NCI-H1105 (cell line): ENCODE measurements around the gene CCNJL.

Experiments used
- DNase-seq: peaks from one replicate; lab custom pipeline; 2025; lab: John Stamatoyannopoulos, UW

Gene CCNJL

GRCh38 chr5:160330212-160330611, 17.8 kb upstream of the CCNJL start:
- DNase-seq, result no peak

GRCh38 chr5:160327818-160328217, 15.5 kb upstream of the CCNJL start:
- no peak for DNase-seq

- DNase-seq, result no peak
These were observed 14.6 kb upstream of the CCNJL start for GRCh38 chr5:160326981-160327380.

GRCh38 chr5:160325716-160326115, 13.4 kb upstream of the CCNJL start:
- no peak for DNase-seq

- DNase-seq, result no peak
These were observed 12.5 kb upstream of the CCNJL start for GRCh38 chr5:160324886-160325285.

- no peak for DNase-seq
These were observed 6.0 kb upstream of the CCNJL start for GRCh38 chr5:160318409-160318808.

- no peak for DNase-seq
These were observed 5.1 kb upstream of the CCNJL start for GRCh38 chr5:160317434-160317833.

- DNase-seq, result no peak
These were observed 3.6 kb upstream of the CCNJL start for GRCh38 chr5:160315968-160316367.

- DNase-seq, result no peak
These were observed 780 bp upstream of the CCNJL start for GRCh38 chr5:160312960-160313727.

GRCh38 chr5:160311491-160312133, 752 bp downstream of the CCNJL start:
- DNase-seq, result no peak

GRCh38 chr5:160310552-160311295, 1.6 kb downstream of the CCNJL start:
- no peak for DNase-seq

GRCh38 chr5:160310140-160310539, 2.2 kb downstream of the CCNJL start:
- DNase-seq, result no peak

GRCh38 chr5:160306696-160307095, 5.7 kb downstream of the CCNJL start:
- DNase-seq, result no peak

- DNase-seq, result no peak
These were observed 7.0 kb downstream of the CCNJL start for GRCh38 chr5:160305319-160305718.

GRCh38 chr5:160303690-160304089, 8.7 kb downstream of the CCNJL start:
- peak; percentile 27 for DNase-seq

GRCh38 chr5:160298189-160298588, 14.2 kb downstream of the CCNJL start:
- DNase-seq, result no peak

GRCh38 chr5:160297776-160298175, 14.6 kb downstream of the CCNJL start:
- no peak for DNase-seq

GRCh38 chr5:160297004-160297403, 15.4 kb downstream of the CCNJL start:
- no peak for DNase-seq

- no peak for DNase-seq
These were observed 15.9 kb downstream of the CCNJL start for GRCh38 chr5:160296496-160296895.

- DNase-seq, result no peak
These were observed 18.3 kb downstream of the CCNJL start for GRCh38 chr5:160293901-160294561.

- DNase-seq, result no peak
These were observed 19.0 kb downstream of the CCNJL start for GRCh38 chr5:160293386-160293785.

GRCh38 chr5:160291467-160291866, 20.9 kb downstream of the CCNJL start:
- DNase-seq, result no peak
